ENCODE measurements around the gene SLC25A47.
"Not testable (repeated sequence)": the region's sequence is repeated elsewhere in the genome, so short reads cannot be mapped to it uniquely, and the experiment has no call there.

The SLC25A47 gene

GRCh38 chr14:100295376-100296105, 27.6 kb upstream of the SLC25A47 start:
- Histone ChIP-seq H3K9me2 (replicated peaks; ENCODE audit: low read depth, low read length) (no peaks in the 10 kb centered on the region), H3K27me3 (ENCODE audit: insufficient read depth, low read length, poor library complexity, severe bottlenecking) (no peaks in the 10 kb centered on the region), H2AFZ (ENCODE audit: low read length) (no peak overlapping the region), H3K4me2 (ENCODE audit: low read depth, low read length, poor library complexity, severe bottlenecking) (no peak overlapping the region), H4K20me1 (ENCODE audit: insufficient read depth, low read length, poor library complexity, severe bottlenecking) (peaks cover 3% of the 10 kb centered on the region), H3F3A (ENCODE audit: low read depth) (no peaks in the 10 kb centered on the region), H3K4me3 (ENCODE audit: low read length, poor library complexity, severe bottlenecking) (no peak overlapping the region), H3K79me2 (ENCODE audit: insufficient read depth, low read length) (peaks cover 20% of the 10 kb centered on the region; the same call in 1 of the 2 replicates), H3K36me3 (ENCODE audit: insufficient read depth, low read length) (peaks cover 37% of the 10 kb centered on the region; the same call in 1 of the 2 replicates), H3K4me1 (ENCODE audit: insufficient read depth, low read length, poor library complexity, severe bottlenecking) (no peaks in the 10 kb centered on the region), H3K9me3 (ENCODE audit: insufficient read depth, low read depth, low read length) (no peaks in the 10 kb centered on the region), H3K9ac (ENCODE audit: low read depth, low read length, poor library complexity, severe bottlenecking) (no peak overlapping the region)
- no peak for TF ChIP-seq CTCF (conservative IDR thresholded peaks at IDR 0.05; ENCODE audit: low read length)
- no peak for TF ChIP-seq EZH2phosphoT487 (IDR thresholded peaks at IDR 0.05; ENCODE audit: borderline replicate concordance)

GRCh38 chr14:100296106-100296651, 27.0 kb upstream of the SLC25A47 start:
- TF ChIP-seq CTCF (conservative IDR thresholded peaks at IDR 0.05; ENCODE audit: low read length) (no peak), EZH2phosphoT487 (IDR thresholded peaks at IDR 0.05; ENCODE audit: borderline replicate concordance) (no peak)
- H3K79me2 ChIP-seq (ENCODE audit: insufficient read depth, low read length), result peaks cover 20% of the 10 kb centered on the region; the same call in 1 of the 2 replicates
- peaks cover 31% of the 10 kb centered on the region; the same call in 1 of the 2 replicates for H3K36me3 ChIP-seq (ENCODE audit: insufficient read depth, low read length)
- H3K9me2 ChIP-seq (replicated peaks; ENCODE audit: low read depth, low read length), result no peaks in the 10 kb centered on the region
- peaks cover 3% of the 10 kb centered on the region for H4K20me1 ChIP-seq (ENCODE audit: insufficient read depth, low read length, poor library complexity, severe bottlenecking)
- no peak overlapping the region for H3K4me3 ChIP-seq (ENCODE audit: low read length, poor library complexity, severe bottlenecking)
- H3K4me1 ChIP-seq (ENCODE audit: insufficient read depth, low read length, poor library complexity, severe bottlenecking), result no peaks in the 10 kb centered on the region
- no peak overlapping the region for H3K9ac ChIP-seq (ENCODE audit: low read depth, low read length, poor library complexity, severe bottlenecking)
- H2AFZ ChIP-seq (ENCODE audit: low read length), result no peak overlapping the region
- no peaks in the 10 kb centered on the region for H3F3A ChIP-seq (ENCODE audit: low read depth)
- no peaks in the 10 kb centered on the region for H3K9me3 ChIP-seq (ENCODE audit: insufficient read depth, low read depth, low read length)
- H3K4me2 ChIP-seq (ENCODE audit: low read depth, low read length, poor library complexity, severe bottlenecking), result no peak overlapping the region
- no peaks in the 10 kb centered on the region for H3K27me3 ChIP-seq (ENCODE audit: insufficient read depth, low read length, poor library complexity, severe bottlenecking)

GRCh38 chr14:100296729-100297128, 26.4 kb upstream of the SLC25A47 start:
- not testable (repeated sequence) for H3K4me1 ChIP-seq (ENCODE audit: insufficient read depth, low read length, poor library complexity, severe bottlenecking); H3K9ac ChIP-seq (ENCODE audit: low read depth, low read length, poor library complexity, severe bottlenecking); H3K9me2 ChIP-seq (replicated peaks; ENCODE audit: low read depth, low read length)

More at GRCh38 chr14:100296729-100297128, 26.4 kb upstream of the SLC25A47 start:
- not testable (repeated sequence) for H2AFZ ChIP-seq (ENCODE audit: low read length); H3F3A ChIP-seq (ENCODE audit: low read depth); H3K9me3 ChIP-seq (ENCODE audit: insufficient read depth, low read depth, low read length); H4K20me1 ChIP-seq (ENCODE audit: insufficient read depth, low read length, poor library complexity, severe bottlenecking); H3K4me3 ChIP-seq (ENCODE audit: low read length, poor library complexity, severe bottlenecking); H3K4me2 ChIP-seq (ENCODE audit: low read depth, low read length, poor library complexity, severe bottlenecking); H3K27me3 ChIP-seq (ENCODE audit: insufficient read depth, low read length, poor library complexity, severe bottlenecking)
- peaks cover 26% of the 10 kb centered on the region; the same call in 1 of the 2 replicates for H3K36me3 ChIP-seq (ENCODE audit: insufficient read depth, low read length)
- peaks cover 23% of the 10 kb centered on the region; the same call in 1 of the 2 replicates for H3K79me2 ChIP-seq (ENCODE audit: insufficient read depth, low read length)
